Activated CD4-positive, alpha-beta T cell treated with anti-CD3 and anti-CD28 coated beads, Interleukin-2, amount 50 U/mL, for 1 hour (primary cell): ENCODE measurements around the gene FAM111B.

Experiments used
- DNase-seq: peaks from one replicate; pipeline ENCODE4 v3.0.0-alpha.2; 2020

FAM111B gene

DNA sequence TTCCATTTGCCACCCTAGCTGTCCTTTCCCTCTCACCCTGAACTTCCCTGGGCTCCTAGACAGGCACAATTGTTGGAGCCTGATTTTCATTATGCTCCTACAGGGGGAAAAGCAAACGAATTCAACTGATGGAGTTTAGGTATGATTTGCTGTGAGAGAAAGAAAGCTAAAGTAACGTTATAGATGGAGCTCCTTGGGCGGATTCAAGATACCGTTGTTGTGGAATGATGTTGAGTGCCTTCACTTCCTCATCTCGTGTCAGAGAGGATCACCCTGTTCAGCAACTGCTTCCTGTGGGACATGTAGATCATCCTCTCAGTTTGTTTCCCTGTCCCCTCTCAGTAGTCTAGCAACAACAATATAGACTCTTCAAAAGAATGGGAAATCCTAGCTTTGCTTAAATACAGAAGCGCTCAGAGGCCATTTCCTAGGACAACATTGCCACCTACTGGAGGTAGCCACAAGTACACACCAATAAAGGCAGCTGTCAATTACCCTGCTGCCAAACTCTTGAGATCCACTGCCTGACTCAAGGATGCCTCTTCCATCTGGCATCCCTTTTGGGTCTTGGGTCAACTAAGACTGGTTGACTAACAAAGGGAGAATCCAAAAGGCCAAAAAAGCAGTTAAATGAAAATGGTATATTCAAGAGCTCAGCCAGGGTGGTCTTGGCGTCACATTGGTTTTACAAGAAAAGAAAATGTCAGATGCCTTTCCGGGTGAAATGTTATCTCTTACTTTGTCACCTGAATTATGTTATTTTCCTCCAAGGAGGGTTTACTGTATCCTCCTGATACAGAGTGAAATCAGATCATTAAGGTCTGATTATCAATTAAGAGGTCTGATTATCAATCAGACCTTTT, 51.4 kb downstream of the FAM111B start:
- DNase-seq, result peak; percentile 56

DNA sequence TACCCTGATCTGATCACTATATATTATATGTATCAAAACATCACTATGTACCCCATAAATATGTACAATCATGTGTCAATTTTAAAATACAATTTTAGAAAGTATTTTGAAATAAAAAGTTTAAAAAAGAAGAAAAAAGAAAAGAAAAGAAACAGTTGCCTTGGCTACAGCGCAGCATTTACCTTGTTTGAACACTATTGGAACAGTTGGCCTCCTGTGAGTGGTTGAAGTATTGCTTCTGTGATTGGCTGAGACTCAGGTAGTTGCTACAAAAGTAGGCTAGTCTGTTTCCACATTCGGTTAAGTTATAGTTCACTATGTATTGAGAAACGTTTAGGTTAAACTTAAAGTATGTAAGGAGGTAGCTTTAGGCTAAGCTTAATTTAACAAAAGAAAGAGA, 57.0 kb downstream of the FAM111B start:
- no peak for DNase-seq

DNA sequence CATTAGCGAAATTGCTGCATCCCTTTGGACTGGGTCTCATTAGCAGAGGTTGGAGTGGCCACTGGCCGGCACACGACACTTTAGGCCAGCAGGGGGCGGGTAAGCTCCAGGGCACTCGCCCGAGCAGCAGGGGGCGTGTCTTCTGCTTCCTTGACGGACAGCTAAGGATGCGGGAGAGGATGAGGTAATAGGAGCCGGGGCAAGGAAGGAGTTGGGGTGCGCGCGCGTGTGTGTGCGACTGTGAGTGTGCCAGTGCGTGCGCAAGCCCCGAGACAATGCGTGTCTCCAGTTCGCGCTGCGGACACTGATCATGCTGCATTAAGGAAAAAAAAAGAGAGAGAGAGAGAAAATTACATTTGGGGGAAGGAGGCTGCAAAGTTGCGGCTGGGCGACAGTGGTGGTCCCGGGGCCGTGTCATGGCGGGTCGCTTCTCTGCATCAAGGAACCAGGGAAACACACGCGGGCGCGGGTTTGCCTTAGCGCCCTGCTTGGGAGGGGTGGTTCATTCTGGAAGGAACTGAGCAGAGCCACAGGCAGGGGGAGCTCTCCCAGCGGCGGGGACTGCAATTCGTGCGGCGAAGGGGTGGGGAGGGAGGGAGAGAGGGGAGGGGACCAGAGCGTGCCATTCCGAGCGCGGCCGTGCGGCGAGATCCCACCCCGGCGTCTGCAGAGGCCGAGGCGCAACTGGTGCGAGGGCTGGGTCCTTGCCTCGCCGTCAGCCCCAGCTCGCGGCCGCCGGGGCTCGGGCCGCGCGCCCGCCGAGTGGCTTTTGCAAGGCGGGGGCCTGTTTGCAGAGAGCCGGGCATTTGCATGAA, 64.7 kb downstream of the FAM111B start, which contains the start of gene DTX4:
TSS of gene DTX4 (plus strand) at position 625 of the 815 bp plus-strand sequence. CDS start 464 bp downstream, outside the sequence.
- peak; percentile 88 for DNase-seq

DNA sequence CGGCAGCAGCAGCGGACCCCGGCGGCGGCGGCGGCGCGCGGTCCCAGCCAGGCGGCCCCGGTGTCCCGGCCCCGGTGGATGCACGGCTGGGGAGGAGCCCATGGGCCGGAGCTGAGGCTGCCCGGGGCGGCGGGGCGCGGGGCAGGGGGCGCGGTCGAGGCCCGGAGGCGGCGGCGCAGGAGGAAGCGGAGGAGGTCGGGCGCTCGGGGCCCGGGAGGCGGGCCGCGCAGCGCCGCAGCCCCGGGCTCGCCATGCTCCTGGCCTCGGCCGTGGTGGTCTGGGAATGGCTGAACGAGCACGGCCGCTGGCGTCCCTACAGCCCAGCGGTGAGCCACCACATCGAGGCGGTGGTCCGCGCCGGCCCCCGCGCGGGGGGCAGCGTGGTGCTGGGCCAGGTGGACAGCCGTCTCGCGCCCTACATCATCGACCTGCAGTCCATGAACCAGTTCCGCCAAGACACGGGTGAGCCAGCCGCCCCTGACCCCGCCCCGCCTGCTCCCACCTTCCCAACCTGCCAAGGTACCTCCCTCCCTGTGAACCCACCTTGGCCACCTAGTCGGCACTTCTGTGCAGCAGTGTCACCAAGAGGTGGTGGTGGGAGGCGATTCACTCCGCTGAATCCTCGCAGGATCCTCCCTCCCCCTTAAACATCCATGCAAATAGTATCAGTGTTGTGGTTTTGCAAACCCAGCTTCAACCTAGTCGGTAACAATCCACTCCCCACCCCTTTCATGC, 65.5 kb downstream of the FAM111B start:
- peak; percentile 7 for DNase-seq

DNA sequence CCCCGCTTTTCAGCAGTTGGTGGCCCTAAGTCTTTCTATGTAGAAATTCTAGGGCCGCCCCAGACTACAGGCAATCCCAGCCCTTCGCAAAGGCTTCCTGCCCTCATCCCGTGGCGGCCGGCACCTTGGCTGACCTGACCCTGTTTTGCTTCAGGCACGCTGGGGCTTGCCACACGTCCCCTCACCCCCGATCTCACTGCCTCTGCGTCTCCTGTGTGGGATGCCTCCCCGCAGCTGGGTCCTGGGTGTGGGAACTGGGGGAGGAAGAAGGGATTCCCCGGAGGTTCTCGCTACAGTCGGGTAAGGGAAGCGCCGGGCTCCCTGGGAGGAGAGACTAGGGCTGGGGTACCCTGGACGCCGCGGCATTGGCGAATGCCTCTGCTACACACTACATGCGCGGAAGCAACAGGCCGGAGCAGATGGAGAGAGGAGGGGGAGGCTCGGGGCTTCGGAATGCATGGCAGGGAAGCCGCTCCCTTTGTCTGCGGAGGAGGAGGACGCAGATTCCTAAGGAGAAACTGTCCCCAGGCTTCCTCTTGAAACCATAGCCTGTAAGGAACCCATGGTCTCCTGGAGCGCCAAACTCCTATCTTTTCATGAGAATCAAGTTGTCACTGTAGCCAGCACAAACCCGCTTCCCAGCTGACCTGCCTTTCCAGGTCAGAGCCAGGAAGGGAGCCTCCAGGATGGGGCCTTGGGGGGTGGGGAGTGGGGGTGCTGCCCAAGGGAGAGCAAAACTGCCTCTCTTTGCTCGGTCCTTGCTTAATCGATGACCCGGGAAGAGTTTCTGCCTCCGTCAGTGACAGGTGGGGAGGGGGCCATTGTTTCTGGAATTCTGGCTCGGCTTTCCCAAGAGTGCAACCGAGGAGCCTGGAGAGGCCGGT, 66.3 kb downstream of the FAM111B start:
- no peak for DNase-seq

DNA sequence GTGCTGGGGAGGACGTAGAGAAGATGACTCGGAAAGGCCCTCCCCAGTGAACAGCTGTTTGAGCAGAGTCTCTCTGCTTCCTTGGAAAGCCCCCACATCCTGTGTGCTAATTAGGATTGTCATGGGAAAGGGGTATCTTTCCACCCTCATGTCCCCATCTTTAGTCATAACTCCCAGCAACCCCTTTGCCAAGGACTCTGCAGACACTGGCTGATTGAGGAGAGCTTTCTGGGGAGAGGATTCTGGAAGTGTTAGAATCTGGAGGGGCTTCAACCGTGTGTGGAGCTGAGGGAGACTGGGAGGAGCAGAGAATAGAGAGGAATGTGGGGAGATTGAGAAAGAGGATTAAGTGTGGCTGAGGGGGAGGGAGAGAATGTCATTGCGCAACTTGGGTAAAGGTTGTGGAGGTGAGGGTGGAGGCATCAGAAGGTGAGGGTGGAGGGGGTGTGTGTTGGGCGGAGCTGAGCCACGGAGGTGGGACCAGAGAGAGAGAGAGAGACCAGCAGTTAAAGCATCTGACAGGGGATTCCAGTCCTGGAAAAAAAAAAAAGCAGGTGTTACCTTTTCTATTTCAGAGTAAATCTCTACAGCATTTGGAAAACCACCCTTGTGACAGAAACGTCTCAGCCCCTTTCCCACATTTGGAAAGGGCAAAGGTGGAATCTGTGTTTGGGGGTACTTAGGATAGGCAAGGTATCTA, 67.1 kb downstream of the FAM111B start:
- no peak for DNase-seq

DNA sequence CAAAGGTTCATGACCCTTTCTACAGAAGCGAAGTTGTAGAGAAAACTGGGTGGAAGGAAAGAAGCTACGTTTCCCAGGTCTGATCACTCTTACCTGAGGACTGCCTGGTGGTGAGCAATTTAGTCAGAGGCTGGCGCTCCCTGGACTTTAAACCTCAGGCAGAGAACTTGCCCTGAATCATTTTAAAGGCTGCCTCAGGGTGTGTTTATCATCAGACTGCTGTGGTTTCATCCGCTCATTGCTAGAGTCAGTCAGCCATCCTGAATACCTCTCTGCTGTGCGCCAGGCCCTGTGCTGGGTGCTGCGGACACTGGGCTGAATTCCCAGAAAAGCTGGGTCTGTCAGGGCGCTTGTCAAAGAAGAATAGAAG, 67.6 kb downstream of the FAM111B start:
- DNase-seq, result no peak

DNA sequence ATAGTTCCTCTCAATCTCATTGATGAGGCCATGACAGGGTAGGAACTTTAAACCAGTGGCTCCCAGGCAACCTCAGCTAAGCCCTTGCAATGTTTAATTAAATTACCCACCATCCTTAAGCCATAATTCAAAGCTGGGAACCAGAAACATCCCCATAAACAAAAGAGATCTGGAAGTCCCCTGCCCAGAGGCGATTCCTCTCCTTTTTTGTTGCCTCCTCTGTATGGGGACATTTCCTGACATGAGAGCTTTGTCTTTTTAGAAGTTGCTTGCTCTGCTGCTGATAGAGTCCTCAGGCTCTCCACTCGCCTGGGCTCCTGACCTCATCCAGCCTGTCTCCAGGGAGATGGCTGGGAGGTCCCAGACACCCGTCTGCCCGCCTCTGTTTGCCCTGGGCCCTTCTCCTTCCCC, 68.1 kb downstream of the FAM111B start:
- no peak for DNase-seq

DNA sequence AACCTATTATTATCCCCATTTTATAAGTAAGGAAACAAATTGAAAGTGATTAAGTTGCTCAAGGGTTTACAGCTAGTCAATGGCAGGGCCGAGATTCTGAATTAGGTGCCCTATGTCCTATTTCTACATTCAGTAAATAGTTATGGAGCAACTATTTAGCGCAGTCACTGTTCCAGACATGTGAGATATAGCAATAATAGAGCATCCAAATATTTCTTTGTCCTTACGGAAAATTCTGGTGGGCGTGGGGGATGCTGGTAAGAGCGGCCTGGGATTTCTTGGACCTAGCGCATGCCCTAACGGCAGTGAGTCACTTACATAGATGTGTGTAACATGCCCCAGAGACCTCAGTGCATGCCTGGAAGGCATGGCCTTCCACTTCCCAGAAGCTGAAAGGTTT, 69.3 kb downstream of the FAM111B start:
- no peak for DNase-seq
